Measurements from ENCODE around the gene SLC7A5.

SLC7A5 gene

DNA sequence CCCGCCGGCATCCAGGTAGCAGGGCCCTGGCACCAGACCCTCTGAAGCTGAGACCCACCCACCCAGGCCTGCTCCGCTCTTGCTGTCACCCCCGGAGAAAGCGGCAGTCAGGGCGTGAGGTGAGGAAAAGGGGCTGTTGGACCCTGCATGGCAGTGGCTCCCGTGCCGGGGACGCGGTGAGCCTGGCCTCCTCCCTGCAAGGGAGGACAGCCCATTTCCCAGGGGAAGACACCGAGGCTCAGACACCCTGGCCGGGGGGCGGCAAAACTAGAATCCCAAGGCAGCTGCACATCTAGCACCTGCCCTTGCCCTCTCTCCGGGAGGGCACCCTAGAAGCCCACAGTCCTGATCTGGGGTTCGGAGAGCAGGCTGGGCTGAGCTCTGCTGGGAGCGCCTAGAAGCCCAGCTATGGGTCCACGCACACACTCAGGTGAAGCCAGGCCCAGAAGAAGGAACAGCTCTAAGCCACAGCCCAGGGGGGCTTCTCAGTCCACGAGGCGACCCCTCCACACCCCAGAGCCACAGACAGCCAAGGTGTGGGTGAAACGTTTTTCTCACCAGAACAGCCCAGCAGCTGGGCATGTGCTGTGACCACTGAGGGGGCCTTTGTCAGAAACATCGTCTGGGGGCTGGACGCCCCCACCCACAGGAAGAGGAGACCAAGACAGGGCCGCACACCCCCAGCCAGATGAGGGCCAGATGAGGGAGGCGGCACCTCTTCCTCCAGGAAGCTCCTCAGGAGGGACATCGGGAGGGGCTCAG, 22.4 kb downstream of the SLC7A5 start:
- DNase-seq (ENCODE audit: low read depth), result no peak

DNA sequence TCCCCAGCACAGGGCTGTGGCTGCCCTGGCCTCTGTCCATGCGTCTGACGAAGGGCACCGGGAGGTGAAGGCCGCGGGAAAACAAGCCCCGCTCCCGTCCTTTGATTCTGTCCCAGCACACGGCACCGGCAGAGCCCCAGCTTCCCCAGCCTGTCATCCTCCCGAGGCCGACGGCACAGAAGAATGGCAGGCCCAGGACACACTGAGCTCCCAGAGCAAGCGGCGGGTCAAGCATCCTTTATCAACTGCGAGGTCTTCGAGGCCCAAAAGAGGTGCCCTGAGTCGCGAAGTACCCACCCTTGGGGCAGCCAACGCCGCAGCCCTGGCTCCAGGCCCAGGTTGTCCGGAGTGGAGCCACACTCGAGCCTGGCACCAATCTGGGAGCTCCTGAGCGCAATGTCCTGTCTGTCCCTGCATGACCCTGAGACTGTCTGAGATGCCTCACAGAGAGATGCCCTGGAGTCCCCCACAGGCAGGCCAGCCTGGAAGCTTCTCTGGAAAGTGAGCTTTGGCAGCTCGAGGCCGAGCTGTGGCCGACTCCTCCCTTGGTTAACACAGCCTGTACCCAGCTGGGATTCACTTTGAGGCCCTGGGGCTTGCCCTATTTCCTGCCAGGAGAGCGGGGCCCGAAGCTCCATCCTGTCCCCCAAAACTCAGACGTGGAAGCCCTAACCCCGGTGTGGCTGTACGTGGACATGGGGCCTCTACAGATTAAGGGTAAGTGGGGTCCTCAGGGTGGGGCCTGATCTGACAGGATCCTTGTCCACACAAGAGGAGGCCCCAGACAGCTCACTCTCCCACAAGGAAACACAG, 23.3 kb downstream of the SLC7A5 start:
- DNase-seq (ENCODE audit: low read depth), result no peak

DNA sequence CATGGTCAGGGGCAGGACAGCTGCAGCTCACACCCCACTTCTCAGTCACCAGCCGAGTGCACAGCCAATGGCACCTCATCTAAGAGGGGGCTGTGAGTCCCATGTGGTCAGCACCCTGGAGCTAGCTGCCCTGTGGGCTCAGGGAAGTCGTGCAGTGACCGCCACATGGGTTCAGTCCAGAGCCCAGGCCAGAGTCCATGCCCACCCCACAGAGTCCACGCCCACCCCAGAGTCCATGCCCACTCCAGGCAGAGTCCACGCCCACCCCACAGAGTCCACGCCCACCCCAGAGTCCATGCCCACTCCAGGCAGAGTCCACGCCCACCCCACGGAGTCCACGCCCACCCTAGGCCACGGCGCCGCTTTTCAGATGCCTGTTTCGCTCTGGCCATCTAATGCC, 24.1 kb downstream of the SLC7A5 start:
- DNase-seq (ENCODE audit: low read depth), result no peak

DNA sequence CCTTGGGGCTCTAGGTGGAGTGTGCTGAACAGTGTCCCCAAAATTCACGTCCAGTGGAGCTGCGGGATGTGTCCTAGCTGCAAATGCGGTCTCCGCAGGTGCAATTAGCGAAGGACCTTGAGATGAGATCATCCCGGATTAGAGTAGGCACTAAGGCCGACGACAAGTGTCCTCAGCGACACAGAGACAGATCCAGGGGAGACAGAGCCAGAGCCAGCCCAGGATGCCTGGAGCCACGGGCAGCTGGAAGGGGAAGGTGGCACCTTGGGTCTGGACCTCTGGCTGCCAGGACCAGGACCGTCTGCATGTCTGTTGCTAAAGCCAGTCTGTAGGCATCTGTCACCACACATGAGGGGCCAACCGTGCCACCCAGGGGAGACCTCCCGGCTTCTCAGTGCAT, 24.5 kb downstream of the SLC7A5 start:
- no peak for DNase-seq (ENCODE audit: low read depth)

DNA sequence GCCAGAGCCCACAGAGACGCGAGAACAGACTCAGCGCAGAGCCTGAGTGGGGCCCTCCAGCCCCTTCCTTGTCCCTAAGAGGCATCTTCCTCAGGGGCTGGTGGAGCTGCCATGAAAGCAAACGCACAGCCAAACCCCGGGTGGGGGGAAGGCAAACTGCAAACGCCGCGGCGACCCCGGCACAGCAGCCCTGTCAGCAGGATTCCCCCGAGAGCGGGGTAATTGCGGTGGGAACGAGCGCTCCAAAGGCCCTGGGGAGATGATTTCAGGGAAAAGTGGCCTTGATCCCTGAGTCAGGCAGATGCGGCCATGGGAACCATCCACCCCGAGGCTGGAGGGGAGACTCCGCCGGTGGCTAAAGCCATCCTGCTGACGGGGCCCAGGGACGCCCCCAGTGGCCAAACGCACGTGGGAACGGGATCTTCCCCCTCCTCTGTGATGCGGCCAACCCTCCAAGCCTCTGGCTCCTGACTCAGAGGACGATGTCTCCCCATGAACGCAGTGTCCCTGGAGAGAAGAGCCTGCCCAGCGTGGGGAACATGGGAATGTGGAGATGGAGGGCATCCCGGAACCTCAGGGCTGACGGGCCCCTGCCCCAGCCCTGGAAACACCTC, 25.1 kb downstream of the SLC7A5 start:
- DNase-seq (ENCODE audit: low read depth), result no peak

DNA sequence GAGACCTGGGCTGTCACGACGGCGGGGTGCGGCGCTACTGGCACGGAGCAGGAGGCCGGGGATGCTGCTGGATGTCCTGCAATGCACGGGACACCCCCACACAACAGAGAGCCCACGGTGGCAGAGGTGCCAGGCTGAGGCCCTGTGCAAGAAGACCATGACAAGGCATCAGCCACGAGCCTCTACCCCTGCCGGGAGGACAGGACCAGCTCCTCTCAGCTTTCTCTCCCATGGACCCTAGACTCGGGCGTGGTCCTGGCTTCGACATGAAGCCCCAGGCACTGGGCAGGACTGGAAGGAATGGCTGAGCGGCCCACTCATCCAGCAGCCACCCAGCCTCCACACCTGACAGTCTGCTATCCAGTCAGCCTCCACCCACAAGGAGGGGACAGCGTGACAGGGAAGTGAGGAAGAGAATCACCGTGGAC, 25.6 kb downstream of the SLC7A5 start:
- no peak for DNase-seq (ENCODE audit: low read depth)

DNA sequence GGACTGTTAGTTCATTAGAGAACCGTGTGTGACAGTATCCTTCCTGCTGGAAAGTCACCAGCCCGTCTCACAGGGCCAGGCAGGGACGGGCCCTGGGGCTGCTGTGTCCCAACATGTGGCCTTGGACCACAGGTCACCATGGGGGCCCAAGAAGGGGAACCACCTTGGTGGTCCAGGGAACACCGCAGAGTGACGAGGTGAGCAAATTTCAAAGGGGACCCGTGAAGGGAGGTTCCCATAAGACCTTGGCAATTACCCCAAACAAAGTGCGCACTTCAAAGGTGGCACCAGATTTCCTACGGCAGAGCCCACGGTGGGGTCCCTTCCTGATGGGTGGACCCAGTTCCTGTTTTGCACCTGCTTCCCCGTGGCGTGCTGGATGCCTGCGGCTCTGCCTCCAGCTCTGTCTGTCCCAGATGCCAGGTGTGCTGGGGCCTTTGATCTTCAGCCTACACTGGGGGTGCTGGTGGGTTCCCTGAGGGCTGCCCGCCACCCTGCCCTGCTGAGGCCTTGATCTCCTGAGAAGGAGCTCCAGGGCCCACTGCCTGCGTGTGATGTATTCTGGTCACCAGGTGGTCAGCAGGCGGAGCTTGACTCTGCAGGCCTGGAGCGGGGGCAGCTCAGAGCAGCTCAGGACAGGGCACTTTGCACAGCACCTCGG, 27.0 kb downstream of the SLC7A5 start:
- no peak for DNase-seq (ENCODE audit: low read depth)

DNA sequence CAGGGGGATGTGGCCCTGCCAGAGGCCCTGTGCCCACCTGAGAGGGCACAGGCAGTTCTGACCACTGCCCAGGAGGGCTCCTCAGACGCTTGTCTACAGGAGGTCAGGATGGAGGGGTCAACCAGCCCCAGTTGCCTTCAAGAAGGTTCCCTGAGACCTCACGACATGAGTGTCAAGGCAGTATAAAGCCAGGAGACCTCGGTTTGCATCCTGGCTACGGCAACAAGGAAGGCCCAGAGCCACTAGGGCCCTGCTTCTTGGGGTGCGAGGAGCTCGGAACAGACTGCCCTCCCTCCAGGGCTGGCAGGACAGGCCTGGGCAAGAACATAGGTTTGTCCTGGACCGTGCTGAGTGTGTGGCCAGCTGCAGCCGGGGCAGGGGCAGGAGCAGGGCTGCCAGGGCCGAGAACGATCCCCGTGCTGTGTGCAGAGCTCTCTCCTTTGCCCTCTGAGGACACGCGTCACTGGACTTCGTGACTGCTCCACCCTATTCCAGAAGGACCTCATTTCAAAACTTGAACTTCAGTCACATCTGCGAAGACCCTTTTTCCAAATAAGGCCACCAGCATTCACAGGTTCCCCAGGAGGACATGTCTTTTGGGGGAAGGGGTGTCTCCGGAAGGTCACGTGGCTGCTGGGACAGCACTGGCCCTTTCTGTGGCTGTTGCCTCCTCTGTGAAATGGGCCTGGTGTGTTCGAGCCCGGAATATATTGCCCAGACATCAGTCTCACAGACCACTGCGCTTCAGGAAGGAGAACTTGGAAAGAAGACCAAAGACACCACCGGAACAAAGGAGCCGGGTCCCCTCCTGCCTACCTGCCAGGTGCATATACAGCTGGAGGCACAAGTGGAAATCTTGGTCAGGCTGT, 27.7 kb downstream of the SLC7A5 start:
- no peak for DNase-seq (ENCODE audit: low read depth)

DNA sequence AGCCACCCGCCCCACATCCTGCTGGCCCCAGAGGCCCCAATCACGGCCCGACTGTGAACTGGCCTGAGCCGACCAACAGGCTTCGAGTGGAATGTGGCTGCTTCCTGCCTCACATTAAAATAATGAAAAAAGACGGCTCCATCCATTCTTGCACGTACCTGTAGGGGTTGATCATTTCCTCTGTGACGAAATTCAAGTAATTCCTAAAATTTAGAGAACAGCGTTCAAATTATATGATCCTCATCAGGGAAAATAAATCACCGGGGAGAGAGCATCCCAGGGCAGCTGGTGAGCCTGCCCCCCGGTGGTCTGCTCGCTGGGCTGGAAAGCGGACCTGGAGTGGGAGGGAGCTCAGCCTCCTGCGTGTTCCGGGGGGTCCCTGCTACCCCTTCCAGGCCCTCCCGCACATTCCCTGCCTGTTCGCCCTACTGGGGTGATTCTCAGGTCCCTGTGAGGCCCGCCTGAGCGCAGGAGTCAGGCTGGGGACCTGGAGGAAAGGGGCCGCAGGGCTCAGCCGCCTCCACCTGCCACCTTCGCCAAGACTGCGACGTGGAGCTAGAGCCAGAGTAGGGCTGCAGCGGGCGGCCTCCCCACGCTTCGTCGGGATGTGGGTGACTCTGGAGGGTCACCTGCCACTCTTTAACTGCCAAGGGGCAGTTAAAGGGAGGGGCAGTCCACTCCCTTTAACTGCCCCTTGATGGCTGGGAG, 28.9 kb downstream of the SLC7A5 start:
- DNase-seq (ENCODE audit: low read depth), result no peak

DNA sequence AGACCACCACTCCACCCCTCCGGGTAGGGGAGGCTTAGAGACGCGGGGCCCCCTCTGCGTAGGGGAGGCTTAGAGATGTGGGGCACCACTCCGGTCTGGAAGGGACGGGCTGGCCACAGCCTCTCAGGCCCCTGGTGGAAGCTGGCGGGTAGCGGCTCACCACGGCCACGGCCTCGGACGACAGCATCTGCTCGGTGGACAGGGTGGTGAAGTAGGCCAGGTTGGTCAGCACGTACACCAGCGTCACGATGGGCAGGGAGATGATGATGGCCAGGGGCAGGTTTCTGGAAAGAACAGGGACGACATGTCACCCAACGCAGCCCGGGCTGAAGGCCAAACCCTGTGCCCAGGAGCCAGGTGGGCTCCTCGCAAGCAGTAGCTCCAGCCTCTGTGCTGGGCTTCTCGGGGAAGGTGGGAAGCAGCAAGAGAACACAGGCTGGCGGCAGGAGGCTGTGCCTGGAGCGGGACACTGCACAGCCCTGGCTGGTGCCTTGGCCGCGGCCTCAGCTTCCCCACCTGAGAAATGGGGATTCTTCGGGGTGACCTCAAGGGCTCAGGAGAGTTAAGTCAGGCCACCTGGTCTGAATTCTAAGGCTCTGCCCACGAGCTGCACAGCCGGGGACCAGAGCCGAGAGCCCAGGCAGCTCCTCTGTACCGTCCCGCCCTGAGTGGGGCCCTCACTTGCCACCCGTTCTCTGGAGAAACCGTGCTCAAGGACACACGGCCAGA, 29.6 kb downstream of the SLC7A5 start:
- DNase-seq (ENCODE audit: low read depth), result no peak

DNA sequence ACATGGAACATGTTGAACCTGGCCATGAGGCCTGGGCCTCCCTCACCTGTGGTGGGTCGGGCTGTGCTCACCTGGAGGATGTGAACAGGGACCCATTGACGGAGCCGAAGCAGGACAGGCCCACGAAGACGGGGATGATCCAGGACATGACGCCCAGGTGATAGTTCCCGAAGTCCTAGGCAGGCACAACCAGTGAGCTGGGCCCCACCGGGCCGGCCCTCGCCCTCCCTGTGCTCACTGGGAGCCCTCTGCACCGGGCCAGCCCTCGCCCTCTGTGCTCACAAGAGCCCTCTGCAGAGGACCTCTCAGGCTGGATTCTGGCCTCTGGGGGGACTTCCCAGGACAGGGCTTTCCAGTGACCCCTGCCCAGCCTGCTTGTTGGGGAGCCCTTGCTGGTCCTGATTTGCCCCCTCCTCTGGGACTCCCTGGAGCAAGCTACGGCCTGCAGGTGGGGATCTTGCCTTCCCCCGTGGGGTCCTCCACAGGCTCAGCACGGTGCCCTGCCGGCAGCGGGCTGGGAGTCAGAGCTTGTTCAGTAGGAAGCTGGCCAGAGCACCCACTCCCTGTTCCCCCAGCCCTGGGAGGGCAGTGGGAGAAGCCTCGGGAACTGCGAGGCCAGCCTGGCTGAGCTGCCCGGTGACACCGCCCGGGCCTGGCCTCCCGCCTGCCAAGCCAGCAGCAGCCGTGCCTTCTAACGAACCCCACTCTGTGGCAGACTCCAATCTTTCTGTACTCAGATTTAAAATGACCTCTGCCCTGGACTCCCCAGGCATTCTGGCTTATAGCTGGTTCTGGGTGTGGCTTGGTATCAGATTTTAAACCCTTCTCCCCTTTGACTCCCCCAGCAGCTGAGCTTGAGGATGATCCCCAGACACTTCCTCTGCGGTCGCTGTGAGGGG, 30.4 kb downstream of the SLC7A5 start:
- DNase-seq (ENCODE audit: low read depth), result no peak

DNA sequence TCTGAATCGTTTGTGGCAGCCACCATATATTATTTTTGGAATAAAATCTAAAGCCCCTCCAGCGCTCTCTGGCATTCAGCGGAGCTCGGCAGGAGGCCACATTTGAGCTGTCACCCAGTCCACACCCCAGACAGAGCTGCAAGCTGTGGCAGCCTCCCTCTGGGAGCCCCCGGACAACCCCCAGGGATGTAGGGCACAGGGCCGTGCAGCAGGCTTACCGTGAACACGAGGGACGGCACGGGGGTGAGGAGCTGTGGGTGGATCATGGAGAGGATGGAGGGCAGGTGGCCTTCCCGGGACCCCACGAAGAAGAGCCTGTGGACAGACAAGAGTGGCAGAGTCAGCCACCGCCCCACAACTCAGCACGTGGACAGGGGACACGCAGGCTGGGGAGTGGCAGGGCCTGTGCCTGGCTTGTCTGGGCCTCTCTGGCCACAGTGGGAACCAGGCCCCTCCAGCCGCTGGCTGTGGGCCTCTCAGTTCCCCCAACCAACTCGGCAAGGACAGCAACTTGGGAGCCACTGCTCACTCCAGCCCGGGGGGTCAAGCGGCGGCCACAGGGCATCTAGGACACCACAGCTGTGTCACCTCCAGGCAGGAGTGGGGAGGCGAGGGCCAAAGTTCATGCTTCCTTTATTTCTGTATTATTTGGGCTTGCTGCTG, 31.5 kb downstream of the SLC7A5 start:
- peak; percentile 1 for DNase-seq (ENCODE audit: low read depth)

DNA sequence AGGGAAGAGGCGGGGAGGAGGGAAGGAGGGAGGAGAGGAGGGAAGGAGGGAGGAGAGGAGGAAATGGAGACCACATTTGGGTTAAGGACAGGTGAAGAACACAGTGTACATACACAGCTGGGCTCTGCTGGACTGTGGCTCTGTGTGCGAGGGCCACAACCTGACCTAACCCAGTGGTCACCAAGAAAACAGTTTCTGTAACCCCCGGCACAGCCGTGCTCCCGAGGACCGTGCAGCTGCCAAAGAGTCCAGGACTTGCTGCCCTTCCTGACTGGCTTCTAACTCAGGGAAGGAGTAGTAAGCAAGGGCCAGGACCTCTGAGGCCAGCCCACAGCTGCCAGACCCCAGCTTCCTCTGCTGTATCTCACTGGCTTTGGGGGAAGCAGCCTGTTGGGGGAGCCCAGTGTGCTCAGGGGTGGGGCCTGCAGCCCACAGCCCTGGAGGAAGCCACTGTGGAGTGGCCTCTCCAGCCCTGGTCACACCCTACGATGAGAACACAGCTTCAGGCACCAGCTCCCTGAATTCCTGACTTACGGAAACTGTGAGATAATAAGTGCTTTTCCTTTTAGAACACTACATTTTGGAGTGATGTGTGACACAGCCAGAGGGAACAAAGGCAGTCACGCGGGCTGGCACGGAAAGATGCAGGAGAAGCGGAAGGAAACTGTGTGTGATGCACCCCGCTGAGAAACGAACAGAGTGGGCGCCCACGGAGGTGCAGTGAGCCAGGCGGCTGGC, 32.3 kb downstream of the SLC7A5 start:
- peak; percentile 1 for DNase-seq (ENCODE audit: low read depth)

DNA sequence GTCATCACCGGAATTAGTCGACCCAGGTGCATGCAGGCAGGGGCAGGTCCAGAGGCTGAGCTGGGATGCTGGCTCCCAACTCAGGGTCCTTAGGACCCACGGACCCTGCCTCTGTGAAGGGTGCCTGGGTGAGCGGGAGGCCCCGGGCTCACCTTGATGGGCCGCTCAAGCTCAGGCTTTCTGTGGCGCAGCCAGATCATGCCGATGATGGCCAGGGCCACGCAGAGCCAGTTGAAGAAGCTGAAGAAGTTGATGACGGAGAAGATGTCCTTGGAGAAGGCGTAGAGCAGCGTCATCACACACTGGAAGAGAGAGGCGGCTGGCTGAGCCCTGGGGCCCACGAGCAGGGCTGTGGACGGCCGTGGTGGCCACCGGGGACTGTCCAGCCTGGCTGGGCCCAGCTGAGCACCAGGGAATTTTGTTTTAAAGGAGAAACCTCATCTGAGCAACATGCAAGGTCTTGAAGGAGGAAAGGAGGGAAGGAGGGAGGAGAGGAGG, 32.9 kb downstream of the SLC7A5 start:
- DNase-seq (ENCODE audit: low read depth), result no peak

DNA sequence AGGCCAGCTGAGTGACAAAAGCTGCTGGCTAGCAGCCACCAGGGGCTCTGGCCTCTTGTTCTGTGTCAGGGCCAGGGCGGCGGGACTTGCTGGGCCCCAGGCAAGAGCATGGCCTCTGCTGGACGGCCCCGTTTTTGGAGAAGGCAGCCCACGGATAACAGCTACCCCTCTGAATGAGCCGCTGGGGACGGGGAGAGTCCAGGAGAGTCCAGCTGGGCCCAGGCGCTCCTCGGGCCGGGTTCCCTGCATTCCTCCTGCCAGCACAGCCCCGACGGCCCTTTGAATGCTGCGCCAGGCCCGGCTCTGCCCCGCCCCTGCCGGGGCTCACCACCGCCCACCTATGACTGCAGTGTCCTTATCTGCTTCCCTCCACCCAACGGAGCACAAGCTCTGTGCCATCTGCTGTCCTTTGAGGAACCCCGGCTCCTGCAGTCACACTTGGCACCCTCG, 33.4 kb downstream of the SLC7A5 start:
- peak; percentile 0 for DNase-seq (ENCODE audit: low read depth)

DNA sequence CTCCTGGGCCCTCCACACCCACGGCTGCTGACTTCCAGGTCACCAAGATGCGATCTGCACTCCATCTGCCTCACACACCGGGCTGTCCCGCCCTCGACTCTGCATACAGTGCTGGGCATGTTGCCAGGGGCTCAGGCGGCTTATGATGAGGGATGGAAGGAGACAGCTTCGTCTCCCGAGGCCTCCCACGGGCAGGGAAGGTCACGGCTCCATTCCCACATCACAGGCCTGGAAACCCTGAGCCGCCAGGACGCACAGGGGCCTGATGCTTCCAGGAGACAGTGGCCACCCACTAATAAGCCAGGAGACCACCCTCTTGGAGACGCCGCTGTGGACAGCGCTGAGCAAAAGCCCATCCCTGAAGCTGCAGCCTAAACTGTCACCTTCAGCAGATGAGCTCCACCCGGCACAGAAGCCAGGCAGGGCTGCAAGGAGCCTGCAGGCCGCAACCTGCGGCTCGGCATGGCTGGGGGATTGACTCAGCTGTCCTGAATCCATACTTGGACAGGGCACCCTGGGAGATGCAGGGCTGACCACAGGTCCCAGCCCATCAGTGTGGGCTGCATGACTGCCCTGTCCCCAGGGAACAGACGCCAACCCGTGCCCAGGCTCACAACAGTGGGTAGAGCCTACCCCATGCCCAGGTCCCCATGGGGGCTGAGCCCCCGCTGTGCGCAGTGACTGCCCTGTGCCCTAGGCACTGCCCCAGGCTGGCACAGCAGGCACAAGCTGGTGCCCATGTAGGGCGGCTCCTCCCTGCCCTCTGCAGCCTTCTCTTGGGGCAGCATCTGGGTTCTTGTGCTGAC, 34.4 kb downstream of the SLC7A5 start:
- peak; percentile 19 for DNase-seq (ENCODE audit: low read depth)
